Sigmoid colon (tissue), 7 donors: ENCODE results near the gene TRANK1. TPM values are rescaled to one million over a fixed set of nuclear protein-coding genes. Genes with fewer than 3 reads are reported as not detected.
"Not testable (repeated sequence)": the region's sequence is repeated elsewhere in the genome, so short reads cannot be mapped to it uniquely, and the experiment has no call there.

ENCODE experiments used
- DNase-seq: peaks from one replicate; pipeline ENCODE4 v3.0.0-alpha.2; 2019
- H3K27ac ChIP-seq, 4 donors: fragments of 200-600 bp; sonication (generic); one replicate each; pipeline ENCODE4 v1.5.1; 2016 to 2019; ENCODE audit warnings: mild to moderate bottlenecking in 1 of 4
- H3K27me3 ChIP-seq, 3 donors: fragments of 200-600 bp; sonication (generic); one replicate each; pipeline ENCODE4 v1.5.1; 2019; ENCODE audit warnings: mild to moderate bottlenecking in 1 of 3
- H3K36me3 ChIP-seq, 4 donors: fragments of 200-600 bp; sonication (generic); one replicate each; pipeline ENCODE4 v1.5.1; 2016 to 2019
- H3K4me1 ChIP-seq, 4 donors: fragments of 200-600 bp; sonication (generic); one replicate each; pipeline ENCODE4 v1.5.1; 2017 to 2019
- H3K4me3 ChIP-seq, 4 donors: fragments of 200-600 bp; sonication (generic); one replicate each; pipeline ENCODE4 v1.5.1; 2017 to 2019; ENCODE audit warnings: mild to moderate bottlenecking in 2 of 4, moderate library complexity in 1 of 4
- H3K9me3 ChIP-seq, 4 donors: fragments of 200-600 bp in 3 of 4; sonication (generic) in 3 of 4; one replicate each; pipeline versions ENCODE4 v1.5.1 to v1.6.1; 2013 to 2019
- EP300 ChIP-seq, 4 donors: sonication (generic); formaldehyde crosslinking; IDR thresholded peaks; one replicate each; pipeline ENCODE4 v1.6.1; 2017; ENCODE audit warnings: antibody characterized with exemption in 4 of 4
- POLR2A ChIP-seq, 2 donors: fragments of 450-650 bp; IDR thresholded peaks; one replicate each; pipeline ENCODE4 v1.6.1; 2016; ENCODE audit warnings: antibody characterized with exemption in 2 of 2, mild to moderate bottlenecking in 2 of 2, moderate library complexity in 2 of 2
- POLR2AphosphoS5 ChIP-seq, 4 donors: sonication (generic); formaldehyde crosslinking; IDR thresholded peaks; one replicate each; pipeline ENCODE4 v1.6.1; 2017; ENCODE audit warnings: antibody characterized with exemption in 4 of 4
- WGBS, 2 donors: extraction: QIAGEN DNeasy Blood & Tissue Kit; methylation state at CpG; one replicate each; pipeline ENCODE4 v1.1.7; 2013; 5-methylcytosine and 5-hydroxymethylcytosine counted together
- intact Hi-C: fragments of 100-400 bp; cut with DNase I; formaldehyde crosslinking; loops from one replicate; pipeline ENCODE4 v1.15.1; 2023
- polyA plus RNA-seq, 3 donors: library from polyadenylated mRNA; stranded (reverse); fragments of 200-250 nt; gene quantifications; one replicate each; pipeline ENCODE4 v1.2.3, GENCODE V29; 2013
- total RNA-seq, 4 donors: library from RNA; depleted of rRNA; stranded (reverse); fragments of >200 nt; gene quantifications; one replicate each; pipeline ENCODE4 v1.1.0, GENCODE V29; 2016
- TF ChIP-seq, protein P1 (sequence below), 4 experiments: fragments of 450-650 bp in 3 of 4; fragments of 200-600 bp in 1 of 4; IDR thresholded peaks; one replicate each; pipeline ENCODE4 v1.5.1; 2016 to 2019; ENCODE audit warnings: antibody characterized with exemption in 4 of 4, mild to moderate bottlenecking in 3 of 4, moderate library complexity in 2 of 4
- donor health status: healthy with polysubstance abuse.
- donor health status: Bipolar disorder and iron deficiency.
- donor health status: healthy.

TRANK1 gene
- total and polyA plus RNA-seq, 7 donors, result 8.6 to 36.4 (median 21.7) TPM

DNA sequence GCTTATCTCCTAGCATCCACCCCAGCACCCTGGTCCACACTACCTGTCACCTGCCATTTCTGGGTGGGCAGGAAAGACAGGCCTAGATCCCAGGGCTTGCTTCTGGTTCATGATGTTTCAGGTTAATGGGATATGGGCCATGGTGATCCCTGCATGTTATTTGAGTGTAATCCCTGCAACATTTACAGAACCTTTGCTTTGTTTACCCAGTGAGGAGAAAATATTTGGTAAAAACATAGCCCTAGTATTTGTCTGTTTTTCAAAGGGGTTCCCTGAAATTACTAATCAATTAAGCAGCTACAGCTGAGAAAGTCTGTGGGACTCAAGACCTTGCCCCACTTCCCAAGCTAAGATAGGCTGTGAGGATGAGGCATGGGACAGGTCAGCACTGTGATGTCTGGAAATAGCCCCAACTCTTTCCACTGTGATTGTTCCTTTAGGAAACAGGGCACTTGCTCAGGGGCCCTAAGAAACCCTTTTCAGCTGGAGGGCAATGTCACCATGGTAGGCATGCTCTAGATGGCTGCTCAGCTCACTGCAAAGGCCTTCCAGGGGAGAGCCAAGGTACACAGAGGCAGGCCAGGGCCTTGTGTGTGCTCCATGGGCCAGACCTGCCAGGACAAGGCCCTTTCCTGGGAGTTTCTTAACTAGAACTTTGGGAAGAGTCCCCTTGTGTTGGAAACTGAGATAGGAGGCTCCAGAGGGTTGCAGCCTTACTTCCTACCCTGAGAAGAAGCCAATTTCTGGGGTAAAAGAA, 11.1 kb downstream of the TRANK1 start:
- no peaks in the 10 kb centered on the region for H3K27me3 ChIP-seq
- no peak overlapping the region for H3K27ac ChIP-seq
- TF ChIP-seq POLR2AphosphoS5 (IDR thresholded peaks at IDR 0.05), result no peak
- no peak for TF ChIP-seq EP300 (IDR thresholded peaks at IDR 0.05)
- TF ChIP-seq, protein P1, sequence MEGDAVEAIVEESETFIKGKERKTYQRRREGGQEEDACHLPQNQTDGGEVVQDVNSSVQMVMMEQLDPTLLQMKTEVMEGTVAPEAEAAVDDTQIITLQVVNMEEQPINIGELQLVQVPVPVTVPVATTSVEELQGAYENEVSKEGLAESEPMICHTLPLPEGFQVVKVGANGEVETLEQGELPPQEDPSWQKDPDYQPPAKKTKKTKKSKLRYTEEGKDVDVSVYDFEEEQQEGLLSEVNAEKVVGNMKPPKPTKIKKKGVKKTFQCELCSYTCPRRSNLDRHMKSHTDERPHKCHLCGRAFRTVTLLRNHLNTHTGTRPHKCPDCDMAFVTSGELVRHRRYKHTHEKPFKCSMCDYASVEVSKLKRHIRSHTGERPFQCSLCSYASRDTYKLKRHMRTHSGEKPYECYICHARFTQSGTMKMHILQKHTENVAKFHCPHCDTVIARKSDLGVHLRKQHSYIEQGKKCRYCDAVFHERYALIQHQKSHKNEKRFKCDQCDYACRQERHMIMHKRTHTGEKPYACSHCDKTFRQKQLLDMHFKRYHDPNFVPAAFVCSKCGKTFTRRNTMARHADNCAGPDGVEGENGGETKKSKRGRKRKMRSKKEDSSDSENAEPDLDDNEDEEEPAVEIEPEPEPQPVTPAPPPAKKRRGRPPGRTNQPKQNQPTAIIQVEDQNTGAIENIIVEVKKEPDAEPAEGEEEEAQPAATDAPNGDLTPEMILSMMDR (IDR thresholded peaks at IDR 0.05), result no peak
- TF ChIP-seq POLR2A (IDR thresholded peaks at IDR 0.05), result no peak
- H3K9me3 ChIP-seq, result no peaks in the 10 kb centered on the region
- H3K36me3 ChIP-seq, result no peaks in the 10 kb centered on the region
- DNase-seq, result no peak
- intact Hi-C loops, result no loop called here
- H3K4me1 ChIP-seq, result peaks cover 0 to 9% (median 0%) of the 10 kb centered on the region in 4 donors
- no peak overlapping the region for H3K4me3 ChIP-seq

DNA sequence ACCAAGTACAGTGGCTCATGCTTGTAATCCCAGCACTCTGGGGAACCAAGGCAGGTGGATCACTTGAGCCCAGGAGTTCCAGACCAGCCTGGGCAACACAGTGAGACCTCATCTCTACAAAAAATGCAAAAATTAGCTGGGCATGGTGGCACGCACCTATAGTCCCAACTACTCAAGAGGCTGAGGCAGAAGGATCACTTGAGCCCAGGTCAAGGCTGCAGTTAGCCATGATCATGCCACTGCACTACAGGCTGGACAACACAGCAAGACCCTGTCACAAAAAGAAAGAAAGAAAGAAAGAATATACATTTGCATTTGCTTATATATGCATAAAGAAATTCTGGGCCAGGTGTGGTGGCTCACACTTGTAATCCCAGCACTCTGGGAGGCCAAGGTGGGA, 13.4 kb downstream of the TRANK1 start:
- H3K27me3 ChIP-seq, DNase-seq, intact Hi-C loops, H3K4me1 ChIP-seq, H3K9me3 ChIP-seq, H3K27ac ChIP-seq, H3K4me3 ChIP-seq, H3K36me3 ChIP-seq: not testable (repeated sequence)
- 94 to 97% methylated on average over 1 of the region's 1 CpG for WGBS, 2 donors

DNA sequence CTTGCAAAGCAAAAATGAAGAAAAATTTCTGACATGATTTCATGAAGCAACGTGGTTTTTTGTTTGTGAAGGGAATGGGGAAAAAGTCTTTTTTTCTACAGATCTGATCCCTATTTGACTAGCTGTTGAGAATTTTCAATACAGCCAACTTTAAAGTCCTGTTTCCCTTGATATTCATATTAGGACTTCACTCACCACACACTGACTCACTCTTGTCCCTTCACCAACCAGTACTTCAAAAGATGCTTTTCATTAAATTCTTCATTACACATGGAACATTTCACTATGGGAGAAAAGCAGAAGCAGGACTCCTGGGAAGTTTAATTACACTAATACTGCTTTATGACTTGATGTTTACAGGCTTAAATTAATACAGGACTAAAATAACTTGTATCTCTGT, 16.6 kb downstream of the TRANK1 start:
- 87 to 91% methylated on average over 1 of the region's 1 CpG for WGBS, 2 donors
- no peak for DNase-seq
- Histone ChIP-seq H3K4me1 (peaks cover 0 to 15% (median 9%) of the 10 kb centered on the region in 4 donors), H3K9me3 (no peaks in the 10 kb centered on the region), H3K4me3 (no peak overlapping the region), H3K27ac (no peak overlapping the region), H3K27me3 (no peaks in the 10 kb centered on the region), H3K36me3 (no peaks in the 10 kb centered on the region)
- intact Hi-C loops, result no loop called here
- TF ChIP-seq, protein P1 (IDR thresholded peaks at IDR 0.05), result no peak
- TF ChIP-seq EP300 (IDR thresholded peaks at IDR 0.05) (no peak), POLR2A (IDR thresholded peaks at IDR 0.05) (no peak), POLR2AphosphoS5 (IDR thresholded peaks at IDR 0.05) (no peak)

DNA sequence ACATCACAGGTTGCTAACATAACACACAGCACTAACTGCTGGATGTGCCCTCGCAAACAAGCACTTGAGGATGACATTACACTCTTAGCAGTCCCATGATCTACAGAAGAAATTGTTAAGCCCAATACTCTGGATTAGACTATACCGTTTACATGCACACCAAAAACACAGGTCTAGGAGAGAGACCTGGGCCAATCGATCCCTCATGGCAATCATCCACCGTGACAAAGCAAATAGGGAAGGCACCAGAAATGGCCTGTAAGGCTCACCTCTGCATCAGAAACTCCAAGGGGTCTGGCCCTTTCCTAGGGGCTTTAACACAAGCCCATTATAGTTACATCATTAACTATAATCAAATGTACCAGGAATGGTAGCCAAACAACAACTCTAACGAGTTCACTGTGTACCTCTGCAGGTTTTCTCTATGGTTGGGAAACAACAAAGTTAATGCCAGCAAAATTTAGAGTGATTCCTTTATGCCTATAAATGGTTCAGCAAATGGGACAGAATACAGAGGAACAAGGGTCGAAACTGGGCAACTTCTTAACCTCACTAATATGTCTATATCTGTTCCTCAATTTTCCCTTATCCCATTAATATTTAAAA, 18.5 kb downstream of the TRANK1 start:
- H3K9me3 ChIP-seq, result no peaks in the 10 kb centered on the region
- TF ChIP-seq, protein P1 (IDR thresholded peaks at IDR 0.05), result no peak
- TF ChIP-seq EP300 (IDR thresholded peaks at IDR 0.05), result no peak
- TF ChIP-seq POLR2AphosphoS5 (IDR thresholded peaks at IDR 0.05), result no peak
- no peak for TF ChIP-seq POLR2A (IDR thresholded peaks at IDR 0.05)
- DNase-seq, result no peak
- no peaks in the 10 kb centered on the region for H3K27me3 ChIP-seq
- no peak overlapping the region for H3K27ac ChIP-seq
- intact Hi-C loops, result no loop called here
- no peak overlapping the region for H3K4me3 ChIP-seq
- H3K4me1 ChIP-seq, result peaks cover 0 to 9% (median 7%) of the 10 kb centered on the region in 4 donors
- WGBS, 2 donors, result 83 to 86% methylated on average over 6 of the region's 6 CpGs
- no peaks in the 10 kb centered on the region for H3K36me3 ChIP-seq

DNA sequence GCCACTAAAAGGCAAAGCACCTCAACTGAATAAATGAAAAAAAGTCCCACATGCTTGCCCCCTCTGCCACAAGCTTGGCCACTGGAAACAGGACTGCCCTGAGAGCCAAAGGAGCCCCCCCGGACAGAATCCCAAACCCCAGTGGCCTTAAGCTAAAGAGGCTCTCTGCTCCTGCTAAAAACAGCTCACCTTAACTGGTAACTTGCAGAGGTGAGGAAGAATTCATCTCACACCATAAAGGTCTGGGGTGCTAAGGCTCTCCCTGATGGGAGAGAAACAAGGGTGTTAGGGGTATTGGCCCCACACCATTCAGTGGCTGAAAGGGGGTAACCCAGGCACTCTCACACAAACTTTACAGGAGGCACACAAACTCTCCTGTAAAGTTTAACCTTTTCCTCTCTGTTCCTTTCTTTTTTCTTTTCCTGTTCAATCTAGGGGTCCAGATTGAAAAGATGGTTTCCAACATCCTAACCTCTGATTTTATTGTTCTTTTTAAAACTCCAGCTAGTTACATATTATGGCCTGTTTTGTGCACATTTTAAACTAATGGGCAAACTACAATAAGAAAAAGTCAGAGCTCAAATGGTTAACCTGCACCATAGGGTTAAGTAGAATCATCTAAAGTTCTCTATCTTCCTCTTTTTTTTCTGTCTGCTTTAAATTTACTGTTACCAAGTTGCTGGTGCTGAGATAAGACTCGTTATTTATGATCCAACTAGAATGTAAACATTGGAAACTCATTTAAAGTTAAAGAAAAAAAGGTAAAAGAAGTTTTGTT, 19.9 kb downstream of the TRANK1 start:
- no peak overlapping the region for H3K4me3 ChIP-seq
- intact Hi-C loops, result no loop called here
- H3K36me3 ChIP-seq, result no peaks in the 10 kb centered on the region
- peaks cover 0 to 9% (median 7%) of the 10 kb centered on the region in 4 donors for H3K4me1 ChIP-seq
- TF ChIP-seq, protein P1 (IDR thresholded peaks at IDR 0.05), result no peak
- TF ChIP-seq POLR2A (IDR thresholded peaks at IDR 0.05) (no peak), EP300 (IDR thresholded peaks at IDR 0.05) (no peak)
- WGBS, 2 donors, result 37 to 43% methylated on average over 2 of the region's 2 CpGs
- no peaks in the 10 kb centered on the region for H3K27me3 ChIP-seq
- no peak for DNase-seq
- H3K9me3 ChIP-seq, result no peaks in the 10 kb centered on the region
- no peak overlapping the region for H3K27ac ChIP-seq
